Right lobe of liver (tissue), 6 donors: ENCODE results near the gene GPBAR1. TPM values are rescaled to one million over a fixed set of nuclear protein-coding genes. Genes with fewer than 3 reads are reported as not detected.

ENCODE experiments used
- ATAC-seq, 4 donors: fragments of 200-7000 bp; cut with Tn5 transposase; one replicate each; pipeline ENCODE4 v1.9.1; 2020; ENCODE audit warnings: mild to moderate bottlenecking in 4 of 4, moderate library complexity in 4 of 4
- DNase-seq, 3 donors: peaks; one replicate each; pipeline ENCODE4 v3.0.0-alpha.2; 2020
- H3K27ac ChIP-seq, 3 donors: fragments of 200-600 bp; one replicate each; pipeline ENCODE4 v1.8.0; 2022
- H3K27me3 ChIP-seq, 2 donors: fragments of 200-600 bp; one replicate each; pipeline ENCODE4 v1.8.0; 2022
- H3K36me3 ChIP-seq, 4 donors: fragments of 200-600 bp; sonication (generic) in 1 of 4; one replicate each; pipeline versions ENCODE4 v1.5.1 to v1.8.0; 2017 to 2022; ENCODE audit warnings: control low read depth in 1 of 4
- H3K4me1 ChIP-seq, 4 donors: fragments of 200-600 bp; sonication (generic) in 1 of 4; one replicate each; pipeline versions ENCODE4 v1.5.1 to v1.8.0; 2017 to 2022; ENCODE audit warnings: control low read depth in 1 of 4
- H3K4me3 ChIP-seq, 3 donors: fragments of 200-600 bp; one replicate each; pipeline ENCODE4 v1.8.0; 2022
- H3K9me3 ChIP-seq, 4 donors: fragments of 200-600 bp; sonication (generic) in 1 of 4; one replicate each; pipeline versions ENCODE4 v1.5.1 to v1.8.0; 2017 to 2022; ENCODE audit warnings: control low read depth in 1 of 4
- POLR2A ChIP-seq: fragments of 450-650 bp; IDR thresholded peaks from one replicate; pipeline ENCODE4 v1.6.1; 2017; ENCODE audit warnings: antibody characterized with exemption, mild to moderate bottlenecking
- WGBS: methylation state at CpG from one replicate; pipeline ENCODE4 v1.1.6; 2018; ENCODE audit warnings: low coverage, low lambda C conversion rate; ENCODE audit not compliant: insufficient coverage; ENCODE audit errors: missing lambda C conversion rate; 5-methylcytosine and 5-hydroxymethylcytosine counted together
- intact Hi-C, 2 donors: fragments of 100-400 bp; cut with DNase I; formaldehyde crosslinking; loops; one replicate each; pipeline versions ENCODE4 v1.11.2 to v1.14.1; 2022
- total RNA-seq, 6 experiments: library from RNA; depleted of rRNA in 2 of 6; stranded (reverse); fragments of >200 nt in 2 of 6; fragmentation: NEBNext Ultra II Directional in 3 of 6; extraction: Animal tissue kit (Norgen Biotek cat#: 25700) in 3 of 6; gene quantifications; one replicate each; pipeline versions ENCODE4 v1.1.0 to v1.2.4, GENCODE V29; 2016 to 2023
- TF ChIP-seq, protein P1 (sequence below), 4 donors: fragments of 200-600 bp in 3 of 4; fragments of 450-650 bp in 1 of 4; IDR thresholded peaks; one replicate each; pipeline versions ENCODE4 v1.5.1 to v1.8.0; 2016 to 2022; ENCODE audit warnings: antibody characterized with exemption in 4 of 4, mild to moderate bottlenecking in 2 of 4
- donor health status: DM: no; HTN: yes; CAD: no.
- donor health status: DM: no; HTN: no; CAD: no.
- donor health status: DM: no; HTN: no; CAD: no.
- donor health status: DM: no; HTN: yes; CAD: no.
- donor health status: DM: no; HTN: yes; CAD: no.

Gene GPBAR1
- total RNA-seq, 6 experiments from 2014 or later, result 0.56 to 3.2 (median 0.94) TPM

DNA sequence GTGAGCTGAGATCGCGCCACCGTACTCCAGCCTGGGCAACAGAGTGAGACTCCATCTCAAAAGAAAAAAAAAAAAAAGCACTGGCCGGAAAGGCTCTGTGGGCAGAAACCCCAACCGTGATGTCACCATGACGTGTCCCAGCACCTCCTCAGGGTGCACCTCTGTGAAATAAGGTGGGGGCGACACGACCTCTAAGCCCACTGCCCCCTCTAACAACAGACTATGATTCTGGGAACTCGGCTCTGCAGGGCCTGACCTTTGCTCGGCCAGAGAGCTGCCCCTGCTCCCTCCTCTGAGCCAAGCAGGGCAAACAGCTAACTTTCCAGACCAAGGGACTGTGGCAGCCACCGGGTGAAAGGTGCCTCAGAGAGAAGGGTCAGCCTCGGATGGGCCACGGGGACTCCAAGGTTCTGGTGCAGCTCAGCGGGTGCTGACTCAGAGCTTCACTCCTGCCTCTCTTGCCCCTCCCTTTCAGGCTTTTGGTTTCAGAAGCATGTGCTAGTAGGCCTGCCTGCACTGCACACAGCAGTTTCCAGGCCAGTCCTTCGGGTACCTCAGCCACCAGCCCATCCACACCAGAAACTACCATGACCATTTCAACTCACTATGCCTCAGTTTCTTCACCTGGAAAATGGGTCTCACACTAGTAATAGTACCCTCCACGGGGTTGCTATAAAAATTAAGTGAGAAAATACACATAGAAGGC, 23.4 kb downstream of the GPBAR1 start:
- H3K36me3 ChIP-seq, result peaks cover 5 to 30% (median 17%) of the 10 kb centered on the region in 4 donors
- TF ChIP-seq, protein P1, sequence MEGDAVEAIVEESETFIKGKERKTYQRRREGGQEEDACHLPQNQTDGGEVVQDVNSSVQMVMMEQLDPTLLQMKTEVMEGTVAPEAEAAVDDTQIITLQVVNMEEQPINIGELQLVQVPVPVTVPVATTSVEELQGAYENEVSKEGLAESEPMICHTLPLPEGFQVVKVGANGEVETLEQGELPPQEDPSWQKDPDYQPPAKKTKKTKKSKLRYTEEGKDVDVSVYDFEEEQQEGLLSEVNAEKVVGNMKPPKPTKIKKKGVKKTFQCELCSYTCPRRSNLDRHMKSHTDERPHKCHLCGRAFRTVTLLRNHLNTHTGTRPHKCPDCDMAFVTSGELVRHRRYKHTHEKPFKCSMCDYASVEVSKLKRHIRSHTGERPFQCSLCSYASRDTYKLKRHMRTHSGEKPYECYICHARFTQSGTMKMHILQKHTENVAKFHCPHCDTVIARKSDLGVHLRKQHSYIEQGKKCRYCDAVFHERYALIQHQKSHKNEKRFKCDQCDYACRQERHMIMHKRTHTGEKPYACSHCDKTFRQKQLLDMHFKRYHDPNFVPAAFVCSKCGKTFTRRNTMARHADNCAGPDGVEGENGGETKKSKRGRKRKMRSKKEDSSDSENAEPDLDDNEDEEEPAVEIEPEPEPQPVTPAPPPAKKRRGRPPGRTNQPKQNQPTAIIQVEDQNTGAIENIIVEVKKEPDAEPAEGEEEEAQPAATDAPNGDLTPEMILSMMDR (IDR thresholded peaks at IDR 0.05), result no peak
- TF ChIP-seq POLR2A, result no peak
- DNase-seq (peak; percentile 71 to 87 (median 83)), ATAC-seq (peak; percentile 42 to 71 (median 58))
- H3K4me3 ChIP-seq, result peak overlapping the region in 1 of 3 donors; percentile 5
- peak overlapping the region; percentile 60 to 99 (median 83) for H3K27ac ChIP-seq
- H3K4me1 ChIP-seq, result peaks cover 2 to 81% (median 50%) of the 10 kb centered on the region in 4 donors
- WGBS, result 17% methylated on average over 10 of the region's 16 CpGs
- H3K27me3 ChIP-seq, result no peaks in the 10 kb centered on the region
- H3K9me3 ChIP-seq, result no peaks in the 10 kb centered on the region
- intact Hi-C loops, result no loop called here

GRCh38 chr2:218285604-218286003, 24.8 kb downstream of the GPBAR1 start:
- Histone ChIP-seq H3K27me3 (no peaks in the 10 kb centered on the region), H3K36me3 (peaks cover 0 to 18% (median 8%) of the 10 kb centered on the region in 4 donors), H3K4me1 (peaks cover 2 to 94% (median 57%) of the 10 kb centered on the region in 4 donors), H3K4me3 (no peak overlapping the region), H3K27ac (peak overlapping the region; percentile 60 to 99 (median 83)), H3K9me3 (no peaks in the 10 kb centered on the region)
- WGBS, result 20% methylated on average over 2 of the region's 6 CpGs
- ATAC-seq (peak; percentile 51 to 77 (median 73)), DNase-seq (peak; percentile 79 to 94 (median 90))
- intact Hi-C loops, result no loop called here
- TF ChIP-seq POLR2A, result no peak
- TF ChIP-seq, protein P1 (IDR thresholded peaks at IDR 0.05), result no peak

DNA sequence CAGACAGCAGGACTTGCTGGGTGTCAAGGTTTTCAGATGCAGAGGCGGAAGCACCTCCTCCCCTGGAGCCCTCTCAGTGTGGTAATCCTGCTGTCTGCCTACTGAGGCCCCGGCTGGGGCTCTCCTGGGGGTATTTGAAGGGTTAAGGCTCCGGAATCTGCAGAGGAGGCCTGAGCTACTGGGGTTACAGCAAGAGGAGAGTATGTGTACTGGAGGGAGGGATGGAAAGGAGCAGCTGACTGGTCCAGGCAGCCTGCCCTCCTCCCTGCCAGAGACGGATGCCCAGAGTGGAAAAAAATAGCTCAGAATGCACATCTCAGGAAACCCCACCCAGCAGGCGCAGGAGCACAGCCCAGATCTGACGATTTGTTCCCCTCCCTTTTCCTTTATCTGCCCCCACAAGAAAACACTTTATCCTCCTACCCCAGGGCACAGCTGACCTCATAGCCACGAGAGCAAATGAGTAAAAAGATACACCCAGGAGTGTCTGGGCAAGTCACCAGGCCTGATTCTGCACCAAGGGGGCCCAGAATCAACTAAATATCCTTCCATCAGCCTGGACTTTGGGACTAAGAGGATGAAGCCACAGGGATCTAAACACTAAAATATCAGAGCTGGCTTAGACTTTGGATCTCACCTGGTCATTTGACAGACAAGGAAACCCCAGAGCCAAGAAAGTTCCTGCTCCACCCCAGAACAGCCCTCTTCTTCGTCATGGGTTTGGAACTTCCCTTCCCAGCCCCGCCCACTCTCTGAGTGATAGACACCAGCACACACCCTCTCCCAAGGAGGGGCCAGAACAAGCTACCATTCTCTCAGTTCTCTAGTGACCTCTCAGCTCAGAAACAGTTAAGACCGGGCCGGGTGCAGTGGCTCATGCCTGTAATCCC, 26.0 kb downstream of the GPBAR1 start:
- Histone ChIP-seq H3K36me3 (peaks cover 0 to 7% (median under 1%) of the 10 kb centered on the region in 4 donors), H3K9me3 (no peaks in the 10 kb centered on the region), H3K4me3 (peak overlapping the region in 1 of 3 donors; percentile 10), H3K27me3 (no peaks in the 10 kb centered on the region), H3K27ac (peak overlapping the region; percentile 60 to 99 (median 83)), H3K4me1 (peaks cover 2 to 97% (median 57%) of the 10 kb centered on the region in 4 donors)
- 5% methylated on average over 10 of the region's 11 CpGs for WGBS
- intact Hi-C loops, result no loop called here
- DNase-seq (peak; percentile 83 to 89 (median 86)), ATAC-seq (peak; percentile 42 to 66 (median 56))
- TF ChIP-seq, protein P1 (IDR thresholded peaks at IDR 0.05), result no peak
- no peak for TF ChIP-seq POLR2A

GRCh38 chr2:218289639-218290315, 29.0 kb downstream of the GPBAR1 start:
- TF ChIP-seq, protein P1 (IDR thresholded peaks at IDR 0.05), result no peak
- TF ChIP-seq POLR2A, result peak; percentile 44
- no peaks in the 10 kb centered on the region for H3K9me3 ChIP-seq
- intact Hi-C loops, result no loop called here
- H3K27ac ChIP-seq, result peak overlapping the region; percentile 95 to 100 (median 99)
- peak overlapping the region; percentile 67 to 96 (median 85) for H3K4me3 ChIP-seq
- DNase-seq, result no peak
- no peaks in the 10 kb centered on the region for H3K36me3 ChIP-seq
- WGBS, result 6% methylated on average over 6 of the region's 6 CpGs
- no peaks in the 10 kb centered on the region for H3K27me3 ChIP-seq
- H3K4me1 ChIP-seq, result peaks cover 2 to 87% (median 48%) of the 10 kb centered on the region in 4 donors
- peak; percentile 3 to 19 (median 6) for ATAC-seq
